Measurements from ENCODE around the gene PDGFB. TPM values are rescaled to one million over a fixed set of nuclear protein-coding genes. Genes with fewer than 3 reads are reported as not detected.

The PDGFB gene
- total and polyA plus RNA-seq, 2 of the 4 experiments (the other 2 are of a cell fraction) = 0.07 TPM; not detected in 1

DNA sequence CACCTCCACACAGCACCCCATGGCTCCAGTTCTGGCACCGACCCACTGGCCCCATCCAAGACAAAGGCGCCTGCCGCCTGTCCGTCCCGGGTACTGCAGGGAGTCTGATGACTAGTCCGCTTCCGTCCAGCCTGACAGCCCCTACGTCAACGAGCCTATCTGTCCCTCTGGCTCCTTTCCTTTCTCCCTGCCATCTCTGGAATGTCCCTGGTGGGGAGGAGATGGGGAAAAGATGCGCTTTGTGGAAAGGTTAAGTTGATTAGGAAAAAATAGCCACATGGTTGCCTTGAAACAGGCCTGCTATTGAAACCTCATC, 10.4 kb downstream of the PDGFB start:
- in situ Hi-C loops (cut with MboI; ENCODE audit: low sequenced_read_pairs) = no loop called here

More for the DNA sequence above, 10.4 kb downstream of the PDGFB start:
- no CpG with 5 or more reads among the region's 10 CpGs for WGBS, 2 experiments (ENCODE audit: extremely low coverage in 2 of 2, insufficient read length in 1 of 2)
- H4K20me1 ChIP-seq (ENCODE audit: insufficient read depth, low read length) = no peaks in the 10 kb centered on the region
- no peak overlapping the region for H3K4me3 ChIP-seq (ENCODE audit: insufficient read depth, low read depth, low read length)
- H2AFZ ChIP-seq (replicated peaks; ENCODE audit: low read length, poor library complexity) = no peak overlapping the region
- H4K5ac ChIP-seq (ENCODE audit: low read depth, low read length) = no peak overlapping the region
- no peak overlapping the region for H4K91ac ChIP-seq (ENCODE audit: insufficient read depth, low read depth, low read length)
- no peak overlapping the region for H2BK20ac ChIP-seq (ENCODE audit: low read depth, low read length)
- H2AK9ac ChIP-seq (replicated peaks; ENCODE audit: low read depth, low read length, poor library complexity) = peak overlapping the region; percentile 22
- H2BK120ac ChIP-seq (ENCODE audit: low read depth, low read length) = no peak overlapping the region
- H3K4me1 ChIP-seq (ENCODE audit: control insufficient read depth, insufficient read depth, low read length) = peaks cover 3% of the 10 kb centered on the region; the same call in 1 of the 2 replicates
- H2BK15ac ChIP-seq (ENCODE audit: low read depth, low read length) = no peak overlapping the region
- no peak overlapping the region for H4K8ac ChIP-seq (ENCODE audit: low read depth in 2 of 2, low read length in 2 of 2)
- H3K18ac ChIP-seq (ENCODE audit: low read depth, low read length) = no peak overlapping the region
- TF ChIP-seq MXI1 (IDR thresholded peaks at IDR 0.05; ENCODE audit: borderline replicate concordance, low read depth, low read length) (no peak), RFX5 (IDR thresholded peaks at IDR 0.05; ENCODE audit: low read depth, low read length) (no peak), SMC3 (IDR thresholded peaks at IDR 0.05; ENCODE audit: low read depth, low read length) (no peak), CHD1 (IDR thresholded peaks at IDR 0.05; ENCODE audit: low read depth, low read length) (no peak), BHLHE40 (IDR thresholded peaks at IDR 0.05; ENCODE audit: low read depth, low read length) (no peak), CEBPB (IDR thresholded peaks at IDR 0.05; ENCODE audit: low read depth, low read length) (no peak), MAFK (IDR thresholded peaks at IDR 0.05; ENCODE audit: low read depth, low read length) (no peak), MAZ (IDR thresholded peaks at IDR 0.05; ENCODE audit: borderline replicate concordance, low read depth, low read length) (no peak), POLR2A (IDR thresholded peaks at IDR 0.05; ENCODE audit: low read depth, low read length) (no peak), FOS (IDR thresholded peaks at IDR 0.05; ENCODE audit: low read depth, low read length) (no peak), RAD21 (IDR thresholded peaks at IDR 0.05; ENCODE audit: low read length) (no peak), RCOR1 (IDR thresholded peaks at IDR 0.05; ENCODE audit: insufficient replicate concordance, low read length) (no peak), NFE2L2 (IDR thresholded peaks at IDR 0.05; ENCODE audit: low read depth, low read length) (no peak)
- TF ChIP-seq, protein P1, sequence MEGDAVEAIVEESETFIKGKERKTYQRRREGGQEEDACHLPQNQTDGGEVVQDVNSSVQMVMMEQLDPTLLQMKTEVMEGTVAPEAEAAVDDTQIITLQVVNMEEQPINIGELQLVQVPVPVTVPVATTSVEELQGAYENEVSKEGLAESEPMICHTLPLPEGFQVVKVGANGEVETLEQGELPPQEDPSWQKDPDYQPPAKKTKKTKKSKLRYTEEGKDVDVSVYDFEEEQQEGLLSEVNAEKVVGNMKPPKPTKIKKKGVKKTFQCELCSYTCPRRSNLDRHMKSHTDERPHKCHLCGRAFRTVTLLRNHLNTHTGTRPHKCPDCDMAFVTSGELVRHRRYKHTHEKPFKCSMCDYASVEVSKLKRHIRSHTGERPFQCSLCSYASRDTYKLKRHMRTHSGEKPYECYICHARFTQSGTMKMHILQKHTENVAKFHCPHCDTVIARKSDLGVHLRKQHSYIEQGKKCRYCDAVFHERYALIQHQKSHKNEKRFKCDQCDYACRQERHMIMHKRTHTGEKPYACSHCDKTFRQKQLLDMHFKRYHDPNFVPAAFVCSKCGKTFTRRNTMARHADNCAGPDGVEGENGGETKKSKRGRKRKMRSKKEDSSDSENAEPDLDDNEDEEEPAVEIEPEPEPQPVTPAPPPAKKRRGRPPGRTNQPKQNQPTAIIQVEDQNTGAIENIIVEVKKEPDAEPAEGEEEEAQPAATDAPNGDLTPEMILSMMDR (conservative IDR thresholded peaks at IDR 0.05; ENCODE audit: low read depth, low read length) = no peak
- TF ChIP-seq, protein P2, sequence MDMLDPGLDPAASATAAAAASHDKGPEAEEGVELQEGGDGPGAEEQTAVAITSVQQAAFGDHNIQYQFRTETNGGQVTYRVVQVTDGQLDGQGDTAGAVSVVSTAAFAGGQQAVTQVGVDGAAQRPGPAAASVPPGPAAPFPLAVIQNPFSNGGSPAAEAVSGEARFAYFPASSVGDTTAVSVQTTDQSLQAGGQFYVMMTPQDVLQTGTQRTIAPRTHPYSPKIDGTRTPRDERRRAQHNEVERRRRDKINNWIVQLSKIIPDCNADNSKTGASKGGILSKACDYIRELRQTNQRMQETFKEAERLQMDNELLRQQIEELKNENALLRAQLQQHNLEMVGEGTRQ (IDR thresholded peaks at IDR 0.05; ENCODE audit: low read depth, low read length) = no peak
- TF ChIP-seq, protein P3, sequence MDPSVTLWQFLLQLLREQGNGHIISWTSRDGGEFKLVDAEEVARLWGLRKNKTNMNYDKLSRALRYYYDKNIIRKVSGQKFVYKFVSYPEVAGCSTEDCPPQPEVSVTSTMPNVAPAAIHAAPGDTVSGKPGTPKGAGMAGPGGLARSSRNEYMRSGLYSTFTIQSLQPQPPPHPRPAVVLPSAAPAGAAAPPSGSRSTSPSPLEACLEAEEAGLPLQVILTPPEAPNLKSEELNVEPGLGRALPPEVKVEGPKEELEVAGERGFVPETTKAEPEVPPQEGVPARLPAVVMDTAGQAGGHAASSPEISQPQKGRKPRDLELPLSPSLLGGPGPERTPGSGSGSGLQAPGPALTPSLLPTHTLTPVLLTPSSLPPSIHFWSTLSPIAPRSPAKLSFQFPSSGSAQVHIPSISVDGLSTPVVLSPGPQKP (IDR thresholded peaks at IDR 0.05; ENCODE audit: borderline replicate concordance, low read depth, low read length) = no peak
- no peaks in the 10 kb centered on the region for H3K9me1 ChIP-seq (ENCODE audit: insufficient read depth, low read length)
- no peak overlapping the region for H3K56ac ChIP-seq (ENCODE audit: extremely low read depth, insufficient read depth, low read length)
- no peak overlapping the region for H3K14ac ChIP-seq (replicated peaks; ENCODE audit: low read depth, low read length)
- H3K4ac ChIP-seq (ENCODE audit: low read depth, low read length) = peak overlapping the region; percentile 24; the same call in 1 of the 2 replicates
- ChIA-PET POLR2A (ENCODE audit: unreplicated experiment) (no interaction called here), CTCF (no interaction called here)
- no peaks in the 10 kb centered on the region for H3K36me3 ChIP-seq (ENCODE audit: control insufficient read depth, insufficient read depth, low read length)
- intact Hi-C loops (cut with micrococcal nuclease) = no loop called here
- ATAC-seq (ENCODE audit: low read depth) = no peak
- no peak overlapping the region for H3K9ac ChIP-seq (ENCODE audit: low read depth, low read length)
- DNase-seq = no peak
- no peak overlapping the region for H2BK5ac ChIP-seq (ENCODE audit: low read depth, low read length, poor library complexity, severe bottlenecking)
- dilution Hi-C loops (cut with HindIII; ENCODE audit: low sequenced_read_pairs, unreplicated experiment) = no loop called here
- no peaks in the 10 kb centered on the region for H3K9me3 ChIP-seq (ENCODE audit: control insufficient read depth, insufficient read depth, low read length)
- H2AK5ac ChIP-seq (ENCODE audit: low read depth, low read length) = no peak overlapping the region; the same call in 1 of the 2 replicates
- BruUV-seq (replicated peaks) = no TSS peak
- H3K27me3 ChIP-seq (ENCODE audit: control insufficient read depth, insufficient read depth, low read length) = peaks cover 1% of the 10 kb centered on the region; the same call in 1 of the 2 replicates
- no peak overlapping the region for H3K27ac ChIP-seq (ENCODE audit: insufficient read depth, low read length)
- no peaks in the 10 kb centered on the region for H3K79me1 ChIP-seq (ENCODE audit: low read depth in 1 of 2, low read length in 2 of 2)
- H3K23ac ChIP-seq (ENCODE audit: low read depth, low read length) = no peak overlapping the region
- H3K4me2 ChIP-seq (ENCODE audit: low read depth, low read length) = no peak overlapping the region

All from IMR-90 (cell line).